Measurements from ENCODE around the gene SPAAR. TPM values are rescaled to one million over a fixed set of nuclear protein-coding genes. Genes with fewer than 3 reads are reported as not detected.

SPAAR gene
- total RNA-seq, 1 donor from 2014 or later: 0.18 TPM

DNA sequence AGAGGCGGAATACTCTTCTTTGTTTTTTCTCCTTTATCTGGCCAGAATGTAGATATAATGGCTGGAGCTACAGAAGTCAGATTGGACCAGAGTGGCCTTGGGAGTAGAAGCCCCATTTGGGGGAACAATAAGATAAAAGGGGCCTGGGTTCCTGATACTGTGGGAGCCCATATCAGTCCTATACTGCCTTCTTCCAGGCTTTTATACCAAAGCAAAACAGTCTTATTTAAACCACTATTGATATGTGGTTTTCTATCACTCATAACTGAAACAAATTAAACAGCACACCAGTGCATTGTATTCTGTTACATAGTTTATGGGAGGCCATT lies 14.3 kb downstream of the SPAAR start:
- Histone ChIP-seq H3K27ac (ENCODE audit: low read depth, low read length) (peak overlapping the region; percentile 93), H3K9me3 (ENCODE audit: insufficient read depth, low read depth, low read length) (no peaks in the 10 kb centered on the region), H4K20me1 (ENCODE audit: insufficient read depth, low read length) (no peaks in the 10 kb centered on the region), H3K79me2 (ENCODE audit: insufficient read depth, low read length) (no peaks in the 10 kb centered on the region), H3K4me3 (ENCODE audit: insufficient read depth, low read depth, low read length) (peak overlapping the region; percentile 48), H3K9ac (ENCODE audit: low read length) (peak overlapping the region; percentile 78), H2AFZ (ENCODE audit: low read depth, low read length) (no peak overlapping the region), H3K36me3 (ENCODE audit: insufficient read depth, low read length) (no peaks in the 10 kb centered on the region), H3K27me3 (ENCODE audit: insufficient read depth, low read length) (no peaks in the 10 kb centered on the region), H3K4me2 (ENCODE audit: low read length) (peak overlapping the region; percentile 86), H3K4me1 (ENCODE audit: insufficient read depth, low read length) (peaks cover 20% of the 10 kb centered on the region)
- H3K27me3 Mint-ChIP-seq (ENCODE audit: low read depth, unreplicated experiment): no peaks in the 10 kb centered on the region
- no peaks in the 10 kb centered on the region for H3K36me3 Mint-ChIP-seq (ENCODE audit: low read depth, unreplicated experiment)
- peak overlapping the region; percentile 95 for H3K27ac Mint-ChIP-seq (ENCODE audit: unreplicated experiment)
- no peaks in the 10 kb centered on the region for H3K9me3 Mint-ChIP-seq (ENCODE audit: unreplicated experiment)
- H3K4me3 Mint-ChIP-seq (ENCODE audit: unreplicated experiment): no peak overlapping the region
- no peak for FAIRE-seq
- DNase-seq (ENCODE audit: low read depth): no peak
- H3K4me1 Mint-ChIP-seq (ENCODE audit: low read depth, unreplicated experiment): peaks cover 28% of the 10 kb centered on the region
- TF ChIP-seq EZH2 (IDR thresholded peaks at IDR 0.05; ENCODE audit: insufficient read depth, low read length): no peak
- TF ChIP-seq, protein P1, sequence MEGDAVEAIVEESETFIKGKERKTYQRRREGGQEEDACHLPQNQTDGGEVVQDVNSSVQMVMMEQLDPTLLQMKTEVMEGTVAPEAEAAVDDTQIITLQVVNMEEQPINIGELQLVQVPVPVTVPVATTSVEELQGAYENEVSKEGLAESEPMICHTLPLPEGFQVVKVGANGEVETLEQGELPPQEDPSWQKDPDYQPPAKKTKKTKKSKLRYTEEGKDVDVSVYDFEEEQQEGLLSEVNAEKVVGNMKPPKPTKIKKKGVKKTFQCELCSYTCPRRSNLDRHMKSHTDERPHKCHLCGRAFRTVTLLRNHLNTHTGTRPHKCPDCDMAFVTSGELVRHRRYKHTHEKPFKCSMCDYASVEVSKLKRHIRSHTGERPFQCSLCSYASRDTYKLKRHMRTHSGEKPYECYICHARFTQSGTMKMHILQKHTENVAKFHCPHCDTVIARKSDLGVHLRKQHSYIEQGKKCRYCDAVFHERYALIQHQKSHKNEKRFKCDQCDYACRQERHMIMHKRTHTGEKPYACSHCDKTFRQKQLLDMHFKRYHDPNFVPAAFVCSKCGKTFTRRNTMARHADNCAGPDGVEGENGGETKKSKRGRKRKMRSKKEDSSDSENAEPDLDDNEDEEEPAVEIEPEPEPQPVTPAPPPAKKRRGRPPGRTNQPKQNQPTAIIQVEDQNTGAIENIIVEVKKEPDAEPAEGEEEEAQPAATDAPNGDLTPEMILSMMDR (IDR thresholded peaks at IDR 0.05; ENCODE audit: insufficient read depth, low read depth, low read length): no peak

DNA sequence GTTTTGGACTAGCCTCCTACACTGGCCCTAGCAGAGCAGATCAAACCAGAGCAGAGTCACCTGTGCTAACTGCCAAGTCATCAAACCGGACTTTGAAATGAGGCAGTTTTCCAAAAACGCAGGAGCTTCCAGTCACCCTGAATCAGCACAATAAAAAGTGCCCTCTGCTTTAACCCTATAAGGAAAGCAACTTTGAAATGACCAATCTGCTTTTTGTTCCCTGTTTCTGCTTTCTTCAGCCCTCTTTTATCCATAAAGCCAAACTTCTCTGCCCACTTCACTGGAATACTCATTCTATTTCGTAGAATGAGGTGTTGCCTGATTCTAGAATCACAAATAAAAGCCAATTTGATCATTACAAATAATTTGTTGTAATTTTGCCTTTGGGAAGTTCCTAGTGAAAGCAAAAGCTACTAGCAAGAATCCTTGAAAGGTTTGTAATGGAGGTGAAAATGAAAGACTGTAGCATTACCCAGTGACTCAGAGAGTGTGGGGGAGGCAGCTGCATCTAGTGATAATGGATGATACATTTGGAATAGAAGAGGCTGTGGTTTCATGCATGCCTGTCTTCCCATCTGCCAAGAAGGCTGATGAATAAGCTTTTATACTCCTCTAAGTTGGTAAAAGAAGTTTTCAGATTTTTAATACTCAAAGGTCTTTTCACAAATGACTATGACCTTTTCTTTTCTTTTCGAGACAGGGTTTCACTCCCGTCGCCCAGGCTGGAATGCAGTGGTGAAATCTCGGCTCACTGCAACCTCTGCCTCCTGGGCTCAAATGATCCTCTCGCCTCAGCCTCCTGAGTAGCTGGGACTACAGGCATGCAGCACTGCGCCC lies 14.9 kb downstream of the SPAAR start:
- Histone ChIP-seq H3K9me3 (ENCODE audit: insufficient read depth, low read depth, low read length) (no peaks in the 10 kb centered on the region), H4K20me1 (ENCODE audit: insufficient read depth, low read length) (no peaks in the 10 kb centered on the region), H3K4me1 (ENCODE audit: insufficient read depth, low read length) (peaks cover 20% of the 10 kb centered on the region), H3K4me2 (ENCODE audit: low read length) (peak overlapping the region; percentile 86), H3K36me3 (ENCODE audit: insufficient read depth, low read length) (no peaks in the 10 kb centered on the region), H2AFZ (ENCODE audit: low read depth, low read length) (peak overlapping the region; percentile 30), H3K27me3 (ENCODE audit: insufficient read depth, low read length) (no peaks in the 10 kb centered on the region), H3K79me2 (ENCODE audit: insufficient read depth, low read length) (no peaks in the 10 kb centered on the region), H3K27ac (ENCODE audit: low read depth, low read length) (peak overlapping the region; percentile 93), H3K4me3 (ENCODE audit: insufficient read depth, low read depth, low read length) (peak overlapping the region; percentile 48), H3K9ac (ENCODE audit: low read length) (peak overlapping the region; percentile 78)
- Mint-ChIP-seq H3K4me1 (ENCODE audit: low read depth, unreplicated experiment) (peaks cover 28% of the 10 kb centered on the region), H3K27ac (ENCODE audit: unreplicated experiment) (peak overlapping the region; percentile 95), H3K27me3 (ENCODE audit: low read depth, unreplicated experiment) (no peaks in the 10 kb centered on the region), H3K9me3 (ENCODE audit: unreplicated experiment) (no peaks in the 10 kb centered on the region), H3K36me3 (ENCODE audit: low read depth, unreplicated experiment) (no peaks in the 10 kb centered on the region), H3K4me3 (ENCODE audit: unreplicated experiment) (peak overlapping the region; percentile 40)
- DNase-seq (ENCODE audit: low read depth) (peak; percentile 98), FAIRE-seq (peak; percentile 90)
- TF ChIP-seq EZH2 (IDR thresholded peaks at IDR 0.05; ENCODE audit: insufficient read depth, low read length): no peak
- TF ChIP-seq, protein P1 (IDR thresholded peaks at IDR 0.05; ENCODE audit: insufficient read depth, low read depth, low read length): no peak
